KBM-7 (cell line): ENCODE results near the gene LCN2.
"Not testable (repeated sequence)": the region's sequence is repeated elsewhere in the genome, so short reads cannot be mapped to it uniquely, and the experiment has no call there.

Experiments
- DNase-seq: peaks from one replicate; pipeline ENCODE4 v3.0.0-alpha.2; 2015
- in situ Hi-C: fragments of 300-500 bp; cut with MboI; formaldehyde crosslinking; loops from 2 replicates; pipeline ENCODE4 v1.14.3; 2020; ENCODE audit warnings: low sequenced_read_pairs, low pct_unique_long_range_greater_than_20kb, mixed read lengths

LCN2 gene

GRCh38 chr9:128149001-128149701 lies at the start of gene LCN2:
LCN2 (plus strand) TSS chr9:128149453; CDS start chr9:128149526, 73 bp downstream.
- no peak for DNase-seq
- in situ Hi-C loops: no loop called here

GRCh38 chr9:128099932-128100491 lies 49.2 kb upstream of the LCN2 start:
- in situ Hi-C loops: no loop called here
- DNase-seq: no peak

- no peak for DNase-seq
- in situ Hi-C loops: no loop called here
Observed at GRCh38 chr9:128100581-128100980, 48.7 kb upstream of the LCN2 start.

- no peak for DNase-seq
- in situ Hi-C loops: no loop called here
Observed at GRCh38 chr9:128101231-128101661, 48.0 kb upstream of the LCN2 start.

- in situ Hi-C loops: no loop called here
- DNase-seq: no peak
Observed at GRCh38 chr9:128101690-128102089, 47.6 kb upstream of the LCN2 start.

- DNase-seq: no peak
- in situ Hi-C loops: no loop called here
Observed at GRCh38 chr9:128102196-128102595, 47.1 kb upstream of the LCN2 start.

GRCh38 chr9:128102861-128103588 lies 46.2 kb upstream of the LCN2 start:
- in situ Hi-C loops: no loop called here

GRCh38 chr9:128103589-128103962 lies 45.7 kb upstream of the LCN2 start:
- DNase-seq: no peak
- in situ Hi-C loops: no loop called here

More at GRCh38 chr9:128102861-128103588, 46.2 kb upstream of the LCN2 start:
- DNase-seq: no peak

- in situ Hi-C loops: no loop called here
- no peak for DNase-seq
Observed at GRCh38 chr9:128104171-128104618, 45.1 kb upstream of the LCN2 start.

- DNase-seq: no peak
- in situ Hi-C loops: no loop called here
Observed at GRCh38 chr9:128105538-128106175, 43.6 kb upstream of the LCN2 start.

- DNase-seq: no peak
- in situ Hi-C loops: no loop called here
Observed at GRCh38 chr9:128106181-128106939, 42.9 kb upstream of the LCN2 start.

- in situ Hi-C loops: no loop called here
- no peak for DNase-seq
Observed at GRCh38 chr9:128106940-128107467, 42.2 kb upstream of the LCN2 start.

- DNase-seq: no peak
- in situ Hi-C loops: no loop called here
Observed at GRCh38 chr9:128107468-128108268, 41.6 kb upstream of the LCN2 start.

GRCh38 chr9:128108269-128109049 lies 40.8 kb upstream of the LCN2 start:
- in situ Hi-C loops: no loop called here
- no peak for DNase-seq

- no peak for DNase-seq
- in situ Hi-C loops: no loop called here
Observed at GRCh38 chr9:128109050-128109709, 40.1 kb upstream of the LCN2 start.

GRCh38 chr9:128111726-128112125 lies 37.5 kb upstream of the LCN2 start:
- in situ Hi-C loops, DNase-seq: not testable (repeated sequence)
